Inflammatory macrophage treated with lipopolysaccharide for 4 hours (primary cell): Measurements from ENCODE around the gene ABCC6.

Source experiments
- DNase-seq: peaks from one replicate; pipeline ENCODE4 v3.0.0-alpha.2; 2020

ABCC6 gene

DNA sequence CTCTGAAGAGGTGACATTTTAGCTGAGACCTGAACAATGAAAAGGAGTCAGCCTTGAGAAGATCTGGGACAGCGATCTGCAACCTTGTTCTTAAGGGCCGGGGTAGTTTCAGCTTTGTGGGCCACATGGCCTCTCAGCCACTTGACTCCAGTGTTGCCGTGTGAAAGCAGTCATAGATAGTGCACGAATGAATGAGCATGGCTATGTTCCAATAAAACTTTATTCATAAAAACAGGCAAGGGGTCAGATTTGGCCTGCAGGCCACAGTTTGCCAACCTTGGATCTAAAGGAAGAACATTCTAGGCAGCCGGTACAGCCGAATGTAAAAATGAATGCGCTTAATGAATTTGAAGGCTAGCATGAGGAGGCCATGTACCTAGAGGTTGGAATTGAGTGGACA is 83.5 kb downstream of the ABCC6 start:
- DNase-seq: no peak

DNA sequence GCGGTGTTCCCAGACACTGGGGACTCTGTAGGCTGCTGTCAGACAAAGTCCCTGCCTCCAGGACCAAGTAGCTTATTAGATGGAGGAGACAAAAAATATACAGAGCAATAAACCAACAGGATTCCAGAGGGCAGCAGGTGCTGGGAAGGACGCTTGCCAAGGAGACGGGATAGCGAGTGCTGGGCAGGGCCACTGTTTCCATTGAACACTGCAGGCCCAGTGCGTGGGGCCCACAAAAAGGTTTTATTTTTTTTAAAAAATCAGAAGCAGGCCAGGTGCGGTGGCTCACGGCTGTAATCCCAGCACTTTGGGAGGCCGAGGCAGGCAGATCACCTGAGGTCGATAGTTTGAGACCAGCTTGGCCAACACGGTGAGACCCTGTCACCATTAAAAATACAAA is 84.2 kb downstream of the ABCC6 start:
- DNase-seq: no peak

DNA sequence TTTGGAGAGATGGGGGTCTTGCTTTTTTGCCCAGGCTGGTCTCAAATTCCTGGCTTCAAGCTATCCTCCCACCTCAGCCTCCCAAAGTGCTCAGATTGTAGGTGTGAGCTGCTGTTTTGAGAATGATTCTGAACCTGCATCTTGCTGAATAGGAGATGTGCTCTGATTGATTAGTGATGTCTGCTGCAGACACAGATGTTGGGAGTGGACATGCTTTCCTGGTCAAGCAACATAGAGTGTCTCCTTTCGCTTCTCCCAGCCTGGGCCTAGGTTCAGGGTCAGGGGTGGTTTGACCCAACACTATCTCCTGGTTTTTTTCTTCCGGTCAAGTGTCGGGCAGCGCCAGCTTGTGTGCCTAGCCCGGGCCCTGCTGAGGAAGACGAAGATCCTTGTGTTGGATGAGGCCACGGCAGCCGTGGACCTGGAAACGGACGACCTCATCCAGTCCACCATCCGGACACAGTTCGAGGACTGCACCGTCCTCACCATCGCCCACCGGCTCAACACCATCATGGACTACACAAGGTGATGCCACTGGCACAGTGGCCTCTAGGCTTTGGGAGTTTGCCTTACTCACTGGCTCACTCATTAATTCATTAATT is 85.2 kb downstream of the ABCC6 start:
- DNase-seq: no peak

DNA sequence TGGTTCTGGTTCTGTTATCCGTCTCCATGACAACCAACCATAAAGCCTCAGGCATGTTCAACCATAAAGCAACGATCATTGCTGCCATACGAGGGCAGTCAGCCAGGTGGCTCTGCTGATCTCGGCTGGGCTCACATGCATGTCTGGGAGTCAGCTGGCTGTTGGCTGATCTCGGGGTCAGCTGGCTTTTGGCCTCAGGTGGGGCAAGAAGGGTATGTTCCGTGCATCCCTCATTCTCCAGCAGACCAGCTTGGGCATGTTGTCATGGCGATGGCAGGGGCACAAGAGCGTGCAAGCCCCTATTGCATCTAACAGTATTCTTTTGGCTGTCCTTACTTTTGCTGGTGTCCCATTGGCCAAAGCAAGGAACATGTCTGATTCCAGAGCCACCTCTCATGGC is 86.2 kb downstream of the ABCC6 start:
- no peak for DNase-seq

DNA sequence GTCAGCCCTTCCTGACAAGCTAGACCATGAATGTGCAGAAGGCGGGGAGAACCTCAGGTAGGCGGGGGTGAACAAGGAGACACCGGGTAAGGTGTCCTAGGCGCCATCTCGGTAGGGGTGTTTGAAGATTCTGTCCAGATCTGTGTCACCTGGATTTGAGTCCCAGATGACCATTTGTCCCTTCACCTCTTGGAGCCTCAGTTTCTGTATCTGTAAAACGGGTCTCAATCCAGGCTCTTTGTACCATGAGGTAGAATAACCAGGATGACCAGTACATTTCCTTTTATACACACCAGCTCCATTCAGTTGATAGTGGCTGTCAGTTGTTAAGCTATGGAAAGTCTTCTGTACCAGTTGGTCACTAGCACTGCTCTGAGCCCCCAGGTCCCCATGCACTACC is 86.7 kb downstream of the ABCC6 start:
- DNase-seq: no peak

DNA sequence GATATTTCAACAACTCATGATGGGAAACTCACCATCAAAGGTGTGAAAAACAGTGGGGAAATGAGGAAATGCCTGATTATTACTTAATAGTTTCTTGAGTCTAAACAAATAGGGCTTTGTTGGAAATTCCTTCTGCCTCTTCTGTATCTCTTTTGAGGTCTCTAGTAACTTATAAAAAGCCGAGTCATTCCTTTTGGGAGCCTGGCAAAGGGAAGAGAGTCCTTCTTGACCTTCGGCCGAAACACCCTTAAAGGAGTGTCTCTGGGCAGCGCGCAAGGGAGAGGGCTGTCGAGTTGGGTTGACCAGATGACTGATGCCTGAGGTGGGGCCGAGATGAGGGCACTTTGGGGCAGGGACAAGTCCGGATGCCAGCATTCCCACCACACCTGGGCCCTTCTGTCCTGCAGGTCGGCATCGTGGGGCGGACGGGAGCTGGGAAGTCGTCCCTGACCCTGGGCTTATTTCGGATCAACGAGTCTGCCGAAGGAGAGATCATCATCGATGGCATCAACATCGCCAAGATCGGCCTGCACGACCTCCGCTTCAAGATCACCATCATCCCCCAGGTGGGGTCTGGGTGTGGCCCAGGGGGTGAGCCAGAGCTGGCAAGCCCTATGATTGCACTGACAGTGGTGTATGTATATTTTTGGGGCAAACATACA is 89.2 kb downstream of the ABCC6 start:
- no peak for DNase-seq

DNA sequence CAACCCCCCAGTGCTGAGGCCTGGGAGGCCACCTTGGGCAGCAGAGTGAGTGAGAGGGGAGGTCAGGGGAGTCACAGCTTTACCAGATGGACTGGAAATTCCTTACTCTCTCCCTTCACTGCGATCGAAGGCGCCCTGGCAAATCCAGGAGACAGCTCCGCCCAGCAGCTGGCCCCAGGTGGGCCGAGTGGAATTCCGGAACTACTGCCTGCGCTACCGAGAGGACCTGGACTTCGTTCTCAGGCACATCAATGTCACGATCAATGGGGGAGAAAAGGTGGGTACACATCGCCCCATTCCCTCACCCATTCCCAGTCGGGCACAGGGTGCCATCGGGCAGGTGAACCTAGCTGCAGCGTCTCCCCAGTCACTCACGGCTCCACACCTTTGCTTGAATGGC is 91.6 kb downstream of the ABCC6 start:
- no peak for DNase-seq

DNA sequence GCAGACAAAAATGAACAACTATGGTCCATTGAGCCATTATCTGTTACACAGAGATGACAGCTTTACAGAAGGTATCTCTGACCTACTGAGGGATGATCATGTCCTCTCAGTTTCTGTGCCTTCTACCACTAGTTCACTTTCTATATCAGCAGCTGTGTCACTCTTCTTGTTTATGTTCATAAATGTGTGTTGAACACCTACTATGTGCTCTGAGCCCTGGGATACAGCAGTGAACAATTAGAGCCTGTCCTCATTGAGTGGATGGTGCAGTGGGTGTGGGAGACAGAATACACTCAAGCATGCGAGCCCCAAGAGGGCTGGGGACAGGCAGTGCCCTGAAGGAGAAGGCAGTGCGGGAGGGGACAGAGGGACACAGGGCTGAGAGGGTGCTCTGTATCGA is 92.1 kb downstream of the ABCC6 start:
- DNase-seq: no peak

DNA sequence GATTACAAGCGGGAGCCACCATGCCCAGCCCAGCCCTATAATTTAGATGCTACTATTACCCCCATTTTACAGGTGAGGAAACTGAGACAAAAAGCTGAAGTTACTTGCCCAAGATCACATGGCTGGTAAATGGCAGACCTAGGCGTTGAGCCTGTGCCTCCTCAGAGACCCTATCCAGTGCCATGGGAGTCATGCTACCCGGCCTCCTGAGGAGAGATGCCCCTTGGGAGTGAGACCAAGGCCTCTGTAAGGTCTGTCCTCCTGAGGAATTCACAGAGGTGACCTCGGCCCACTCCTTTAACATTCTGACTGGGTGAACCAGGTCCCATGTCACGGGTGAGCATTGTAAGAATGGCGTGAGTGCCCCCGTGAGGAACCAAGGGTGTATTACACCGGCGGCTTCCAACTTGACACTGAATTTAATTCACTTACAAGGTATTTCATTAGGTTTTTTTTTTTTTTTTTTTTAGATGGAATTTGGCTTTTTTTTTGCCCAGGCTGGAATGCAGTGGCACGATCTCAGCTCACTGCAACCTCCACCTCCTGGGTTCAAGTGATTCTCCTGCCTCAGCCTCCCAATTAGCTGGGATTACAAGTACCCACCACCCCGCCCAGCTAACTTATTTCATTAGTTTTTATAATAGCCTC is 95.7 kb downstream of the ABCC6 start:
- peak; percentile 57 for DNase-seq

DNA sequence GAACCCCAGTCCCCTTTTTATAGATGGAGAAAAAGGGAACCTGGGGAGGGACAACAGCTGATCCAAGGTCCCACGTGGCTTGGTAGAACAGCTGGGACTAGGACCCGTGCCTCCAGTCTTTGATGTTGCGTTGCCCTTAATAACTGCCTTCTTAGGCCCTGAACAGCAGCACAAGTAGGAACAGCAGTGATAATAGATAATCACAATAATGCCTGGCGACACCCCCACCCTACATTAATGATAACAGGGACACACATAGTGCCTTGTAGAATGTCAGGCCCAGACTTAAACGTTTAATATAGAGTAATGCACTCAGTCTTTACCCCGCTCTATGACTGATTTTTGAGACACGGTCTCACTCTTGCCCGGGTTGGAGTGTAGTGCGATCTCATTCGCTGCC is 96.4 kb downstream of the ABCC6 start:
- DNase-seq: no peak

DNA sequence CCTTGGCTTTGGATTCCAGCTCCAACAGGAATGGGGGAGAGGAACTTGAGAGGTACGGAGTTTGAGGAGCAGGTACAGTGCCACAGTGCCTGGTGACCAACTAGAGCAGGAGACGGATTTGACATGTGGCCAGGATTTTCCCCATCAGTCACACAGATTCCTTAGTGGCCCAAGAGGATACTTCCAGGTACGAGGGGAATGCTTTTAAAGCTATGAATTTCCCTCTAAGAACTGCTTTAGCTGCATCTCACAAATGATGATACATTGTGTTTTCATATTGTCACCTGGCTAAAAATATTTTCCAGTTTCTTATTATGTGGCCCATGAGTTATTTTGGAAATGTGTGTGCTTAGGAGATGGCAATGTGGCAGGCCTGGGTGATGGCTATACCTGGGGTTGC is 98.3 kb downstream of the ABCC6 start:
- no peak for DNase-seq

DNA sequence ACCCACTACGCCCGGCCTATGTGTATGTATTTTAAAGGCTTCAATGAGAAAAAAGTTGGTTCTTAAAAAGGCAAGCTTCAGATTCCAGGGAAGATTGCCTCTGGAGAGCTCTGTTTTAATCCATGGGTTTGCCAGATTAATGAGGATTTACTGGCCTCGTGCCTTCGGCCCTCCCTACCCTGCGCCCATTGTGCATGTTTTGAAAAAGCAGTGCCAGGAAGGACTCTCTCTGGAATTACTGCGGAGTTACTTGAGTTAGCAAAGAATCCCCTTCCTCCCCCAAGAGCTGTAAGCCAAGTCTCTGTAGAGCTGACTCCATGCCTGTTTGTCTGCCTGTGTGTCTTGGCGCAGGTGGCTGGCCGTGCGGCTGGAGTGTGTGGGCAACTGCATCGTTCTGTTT is 98.9 kb downstream of the ABCC6 start:
- DNase-seq: no peak

DNA sequence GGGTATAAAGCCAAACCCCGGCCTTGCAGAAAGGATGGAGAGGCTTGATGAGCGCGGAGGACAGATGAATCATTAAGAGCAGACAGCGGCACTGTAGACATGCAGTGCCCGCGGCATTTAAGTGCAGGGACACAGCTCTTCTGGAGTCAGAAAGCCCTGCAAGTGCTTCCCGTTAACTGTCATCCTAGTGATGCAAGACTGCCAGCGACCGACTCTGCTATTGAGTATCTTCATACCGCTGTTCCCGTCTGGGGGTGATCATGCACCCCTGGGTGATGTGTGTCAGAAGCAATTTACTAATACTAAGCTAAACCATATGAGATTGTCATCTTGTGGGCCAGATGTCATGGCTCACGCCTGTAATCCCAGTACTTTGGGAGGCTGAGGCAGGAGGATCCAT is 101.0 kb downstream of the ABCC6 start:
- DNase-seq: no peak

DNA sequence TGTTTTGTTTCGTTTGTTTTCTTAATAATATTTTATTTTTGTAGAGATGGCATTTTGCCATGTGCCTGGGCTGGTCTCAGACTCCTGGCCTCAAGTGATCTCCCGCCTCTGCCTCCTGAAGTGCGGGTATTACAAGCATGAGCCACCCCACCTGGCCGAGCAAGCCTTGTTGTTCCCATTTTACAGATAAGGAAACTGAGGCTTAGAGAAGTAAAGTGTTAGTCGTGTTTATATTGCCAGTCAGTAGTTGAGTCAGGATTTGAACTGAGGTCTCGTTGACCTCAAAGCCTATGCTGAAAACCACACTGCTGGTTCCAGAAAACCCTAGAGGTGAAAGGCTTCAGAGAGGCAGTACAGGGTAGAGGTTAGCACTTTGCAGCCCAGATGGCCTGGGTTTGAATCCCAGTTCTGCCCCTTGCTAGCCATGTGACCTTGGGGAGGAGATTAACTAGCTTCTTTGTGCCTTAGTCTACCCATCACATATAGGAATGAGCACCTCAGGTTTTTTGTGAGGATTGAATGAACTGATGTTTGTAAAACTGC is 102.0 kb downstream of the ABCC6 start:
- DNase-seq: no peak

DNA sequence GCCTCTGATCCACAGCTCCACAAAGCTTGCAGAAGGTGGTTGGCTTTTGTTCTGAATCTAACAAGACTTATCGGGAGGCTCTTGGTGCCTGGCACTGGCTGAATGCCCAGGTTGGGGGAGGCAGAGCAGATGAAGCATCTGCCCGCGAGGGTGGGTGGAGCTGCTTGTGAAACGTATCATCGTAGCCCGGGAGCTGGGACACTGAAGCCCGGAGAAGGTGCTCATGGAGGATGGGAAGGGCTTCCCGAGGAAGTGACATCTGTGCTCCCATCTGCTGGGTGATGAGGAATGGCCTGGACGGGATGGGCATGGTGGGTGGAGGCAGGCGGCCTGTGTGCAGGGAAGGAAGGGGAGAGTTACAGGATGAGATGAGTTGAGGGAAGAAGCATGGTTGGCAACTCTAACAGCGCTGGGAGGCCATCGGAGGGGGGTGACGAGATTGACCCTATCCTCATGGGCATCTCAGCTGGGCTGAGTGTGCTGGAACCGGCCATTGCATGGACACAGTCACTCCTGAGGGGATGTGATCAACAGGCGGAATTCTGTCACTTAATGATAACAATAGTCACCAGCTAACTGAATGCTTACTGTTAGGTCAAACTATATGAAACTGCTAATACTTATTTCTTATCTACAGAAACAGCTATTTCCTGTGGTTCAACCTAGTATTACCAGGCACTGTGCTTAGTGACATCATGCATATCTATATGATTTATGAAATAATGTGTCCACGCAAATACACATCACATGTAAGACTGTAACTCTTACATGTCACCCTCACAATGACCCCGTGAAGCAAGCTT is 102.7 kb downstream of the ABCC6 start:
- DNase-seq: no peak

DNA sequence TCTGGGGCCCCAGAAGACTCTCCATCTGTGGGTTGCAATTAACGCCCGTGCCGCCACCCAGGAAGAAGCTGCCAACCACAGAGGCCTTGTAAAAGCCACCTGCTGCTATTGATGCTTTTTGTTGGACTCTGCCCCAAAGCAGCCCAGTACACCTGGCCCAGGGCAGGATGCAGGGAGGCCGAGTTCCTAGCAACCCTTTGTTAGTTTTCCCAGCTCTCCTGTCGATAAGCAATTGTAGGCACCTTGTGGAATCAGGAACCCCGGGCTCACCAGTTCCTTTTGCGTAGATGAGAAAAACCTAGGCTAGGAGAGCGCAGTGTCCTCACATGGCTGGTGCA is 103.3 kb downstream of the ABCC6 start:
- no peak for DNase-seq

DNA sequence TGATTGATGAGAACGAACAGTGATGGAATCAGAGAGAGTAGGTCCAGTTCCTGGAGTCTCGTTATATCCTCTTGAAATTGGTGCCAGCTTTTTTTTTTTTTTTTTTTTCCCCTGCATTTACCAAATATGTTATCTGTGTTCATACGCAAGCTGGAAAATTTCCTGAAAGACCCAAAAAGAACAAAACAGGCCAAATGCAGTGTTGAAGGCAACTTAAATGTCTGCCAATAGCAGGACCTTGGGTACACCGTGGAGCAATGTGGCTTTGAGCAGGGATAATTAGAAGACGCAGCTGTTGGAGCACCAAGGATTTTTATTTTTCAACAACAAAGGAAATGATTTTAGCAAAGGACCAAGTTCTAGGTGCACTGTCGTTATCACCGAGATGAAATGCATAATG is 105.0 kb downstream of the ABCC6 start:
- no peak for DNase-seq

DNA sequence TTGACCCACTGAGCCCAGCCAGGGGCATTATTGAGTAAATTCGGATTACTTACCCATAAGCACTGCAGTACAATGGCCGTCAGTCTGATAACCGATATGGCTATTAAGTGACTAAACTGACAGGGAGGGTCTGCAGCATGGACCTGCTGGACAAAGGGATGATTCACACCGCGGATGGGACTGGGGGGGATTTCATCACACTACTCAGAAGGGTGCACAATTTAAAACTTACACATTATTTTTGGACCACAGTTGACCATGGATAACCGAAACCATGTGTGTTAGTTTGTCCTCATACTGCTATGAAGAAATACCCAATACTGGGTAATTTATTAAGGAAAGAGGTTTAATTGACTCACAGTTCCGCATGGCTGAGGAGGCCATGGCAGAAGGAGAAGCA is 106.5 kb downstream of the ABCC6 start:
- DNase-seq: no peak

DNA sequence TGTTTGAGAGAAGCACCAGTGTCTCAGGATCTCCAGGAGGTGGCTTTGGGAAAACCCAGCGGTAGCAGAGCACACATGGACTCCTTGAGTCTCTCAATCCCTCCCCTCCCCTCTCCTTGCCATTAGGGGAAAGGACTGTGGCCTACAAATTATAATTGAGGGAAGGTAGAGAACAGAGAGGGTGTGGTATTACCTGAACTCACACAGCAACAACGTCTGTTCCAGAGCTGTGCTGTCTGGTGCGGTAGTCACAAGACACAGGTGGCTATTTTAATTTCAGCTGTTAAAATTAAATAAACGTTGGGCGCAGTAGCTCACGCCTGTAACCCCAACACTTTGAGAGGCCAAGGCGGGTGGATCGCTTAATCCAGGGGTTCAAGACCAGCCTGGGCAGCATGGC is 110.2 kb downstream of the ABCC6 start:
- no peak for DNase-seq

DNA sequence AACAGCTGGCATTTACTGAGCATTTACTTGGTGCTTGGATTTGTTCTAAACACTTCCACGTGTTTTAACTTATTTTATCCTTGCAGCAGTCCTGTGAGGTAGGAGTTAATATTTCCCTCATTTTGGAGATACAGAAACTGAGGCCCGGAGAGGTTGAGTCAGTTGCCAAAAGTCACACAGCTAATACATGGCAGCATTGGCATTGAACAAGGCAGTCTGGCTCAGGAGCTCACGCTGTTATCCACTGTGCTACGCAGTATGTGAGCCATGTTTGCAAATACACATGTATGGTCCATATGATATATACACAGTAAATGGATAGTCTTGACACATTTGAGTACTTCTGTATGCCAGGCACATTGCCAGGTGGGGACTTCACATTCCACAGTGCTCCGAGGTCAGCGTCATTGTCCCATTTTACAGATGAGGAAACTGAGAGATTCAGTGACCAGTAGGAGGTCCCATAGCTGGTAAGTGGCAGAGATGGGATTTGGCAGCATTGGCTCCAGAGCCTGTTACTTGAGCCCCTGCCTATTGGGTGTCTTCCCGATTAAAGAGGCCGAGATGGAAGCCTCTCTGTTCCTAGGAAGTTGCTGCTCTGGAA is 110.7 kb downstream of the ABCC6 start:
- DNase-seq: no peak

DNA sequence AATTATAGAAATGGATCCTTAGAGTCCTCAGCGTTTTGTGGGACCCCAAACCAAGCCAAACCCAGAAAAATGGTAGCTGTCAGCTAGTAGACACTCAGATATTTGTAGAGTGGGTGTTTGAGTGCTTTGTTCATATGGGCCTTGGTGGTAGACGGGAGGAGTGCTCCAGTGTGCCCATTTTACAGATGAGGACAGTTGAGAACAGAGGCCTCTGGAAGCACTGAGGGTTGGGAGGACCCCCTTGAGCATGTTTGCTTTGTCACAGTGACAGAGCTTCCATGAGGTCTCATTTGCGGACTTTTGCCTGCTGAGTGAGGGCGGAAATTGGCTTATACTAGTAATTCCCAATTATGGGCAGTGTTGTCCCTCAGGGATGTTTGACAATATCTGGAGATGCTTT is 111.7 kb downstream of the ABCC6 start:
- no peak for DNase-seq

DNA sequence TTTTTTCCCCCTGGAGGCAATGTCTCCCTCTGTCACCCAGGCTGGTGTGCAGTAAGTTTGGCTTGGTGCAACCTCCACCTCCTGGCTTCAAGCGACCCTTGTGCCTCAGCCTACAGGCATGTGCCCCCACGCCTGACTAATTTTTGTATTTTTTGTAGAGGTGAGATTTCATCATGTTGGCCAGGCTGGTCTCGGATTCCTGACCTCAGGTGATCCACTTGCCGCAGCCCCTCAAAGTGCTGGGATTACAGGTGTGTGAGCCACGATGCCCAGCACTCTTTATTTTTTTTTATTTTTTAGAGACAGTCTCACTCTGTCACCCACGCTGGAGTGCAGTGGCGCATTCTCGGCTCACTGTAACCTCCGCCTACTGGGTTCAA is 113.2 kb downstream of the ABCC6 start:
- DNase-seq: no peak

DNA sequence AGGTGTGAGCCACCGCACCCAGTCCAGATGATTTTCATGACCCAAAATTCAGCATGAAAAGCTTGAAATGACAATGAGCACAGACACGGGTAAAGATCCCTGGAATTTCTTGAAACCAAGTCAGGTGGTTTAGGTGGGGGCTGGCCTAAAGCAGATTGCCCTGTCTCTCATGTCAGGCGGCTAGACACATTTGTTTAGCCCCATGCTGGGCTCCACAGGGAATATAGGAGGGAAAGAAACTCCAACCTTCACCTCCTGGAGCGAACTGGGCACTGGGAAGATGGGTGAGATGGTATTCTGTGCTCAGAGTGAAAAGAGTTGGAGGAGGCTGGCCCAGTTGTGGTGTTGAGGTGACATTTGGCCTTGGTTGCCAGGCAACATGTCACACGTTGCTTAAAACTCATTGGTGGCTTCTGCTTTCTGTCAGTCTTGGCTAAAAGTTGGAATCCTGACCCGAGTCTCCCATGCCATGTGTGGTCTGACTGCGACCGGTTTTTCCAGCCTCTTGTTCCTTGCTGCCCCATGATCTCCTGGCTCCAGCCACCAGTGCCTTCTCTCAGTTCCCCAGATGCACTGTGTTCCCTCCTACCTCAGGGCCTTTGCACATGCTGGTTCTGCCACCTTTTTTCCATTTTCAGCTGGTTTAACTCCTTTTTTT is 113.7 kb downstream of the ABCC6 start:
- no peak for DNase-seq
